GM12801 (cell line): ENCODE data around the gene BCL7C.

Source experiments
- CTCF ChIP-seq: IDR thresholded peaks from one replicate; pipeline ENCODE4 v1.5.1; 2011; ENCODE audit warnings: control low read depth; ENCODE audit not compliant: insufficient read length; ENCODE audit errors: extremely low read depth

Gene BCL7C

GRCh38 chr16:30924913-30925631 is 31.2 kb upstream of the BCL7C start:
- no peak for TF ChIP-seq CTCF

GRCh38 chr16:30924076-30924912 is 30.4 kb upstream of the BCL7C start:
- no peak for TF ChIP-seq CTCF

- TF ChIP-seq CTCF: no peak
Observed at GRCh38 chr16:30923554-30924075, 29.7 kb upstream of the BCL7C start, which contains the start of gene FBXL19. Gene FBXL19 (plus strand): TSS chr16:30923572. CDS start chr16:30925755, 2,183 bp downstream.

DNA sequence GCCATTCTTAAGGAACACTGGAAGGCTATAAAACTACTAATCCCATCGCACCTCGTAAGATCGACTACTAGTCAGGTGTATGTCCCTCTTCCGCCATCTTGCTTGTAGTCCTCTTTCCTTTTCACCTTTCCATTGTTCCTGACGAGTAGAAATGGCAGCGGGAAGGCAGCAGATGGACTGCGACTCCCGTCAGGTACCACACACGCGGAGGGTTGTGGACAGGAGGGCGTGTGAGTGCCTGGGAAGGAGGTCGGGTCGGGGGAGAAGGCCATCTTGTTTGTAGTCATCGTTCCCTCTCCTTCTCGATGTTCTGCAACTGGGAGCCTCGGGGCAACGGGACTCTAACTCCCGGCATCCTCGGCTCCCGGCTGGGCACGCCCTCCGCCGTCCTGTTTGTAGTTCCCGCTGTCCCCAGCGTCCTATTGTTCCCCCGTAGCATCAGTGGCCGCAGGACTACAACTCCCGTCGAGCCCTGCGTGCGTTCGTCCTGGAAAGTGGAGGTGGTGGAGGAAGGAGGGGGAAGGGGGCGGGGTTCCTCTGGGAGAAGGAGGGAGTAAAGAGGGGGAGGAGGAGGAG is 29.2 kb upstream of the BCL7C start:
- no peak for TF ChIP-seq CTCF

DNA sequence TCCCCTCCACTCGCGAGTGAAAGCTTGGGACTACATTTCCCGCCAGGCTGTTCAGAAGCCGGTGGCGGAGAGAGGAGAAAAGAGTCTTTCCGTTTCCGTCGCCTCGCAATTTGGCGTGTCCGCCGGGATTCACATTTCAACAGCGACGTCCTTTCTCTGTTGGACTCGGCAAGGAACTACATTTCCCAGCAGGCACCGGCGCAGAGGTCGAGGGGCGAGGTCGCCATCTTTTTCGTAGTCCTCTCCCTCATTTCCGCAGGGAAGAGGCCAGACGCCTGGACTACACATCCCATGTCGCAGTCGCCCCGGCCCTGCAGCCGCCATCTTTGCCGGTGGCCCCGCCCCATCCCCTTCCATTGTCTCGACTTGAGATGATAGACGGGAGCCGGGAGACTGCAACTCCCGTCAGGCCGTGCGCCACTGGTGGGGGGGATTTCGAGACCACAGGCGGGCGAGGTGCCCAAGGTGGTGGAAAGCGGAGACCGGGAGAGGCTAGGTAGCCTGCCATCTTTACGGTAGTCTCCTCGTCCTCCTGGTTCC is 28.6 kb upstream of the BCL7C start:
- no peak for TF ChIP-seq CTCF

GRCh38 chr16:30921748-30922419 is 28.0 kb upstream of the BCL7C start:
- TF ChIP-seq CTCF: peak; percentile 20
